ENCODE results near the gene DEPDC5.

The DEPDC5 gene

DNA sequence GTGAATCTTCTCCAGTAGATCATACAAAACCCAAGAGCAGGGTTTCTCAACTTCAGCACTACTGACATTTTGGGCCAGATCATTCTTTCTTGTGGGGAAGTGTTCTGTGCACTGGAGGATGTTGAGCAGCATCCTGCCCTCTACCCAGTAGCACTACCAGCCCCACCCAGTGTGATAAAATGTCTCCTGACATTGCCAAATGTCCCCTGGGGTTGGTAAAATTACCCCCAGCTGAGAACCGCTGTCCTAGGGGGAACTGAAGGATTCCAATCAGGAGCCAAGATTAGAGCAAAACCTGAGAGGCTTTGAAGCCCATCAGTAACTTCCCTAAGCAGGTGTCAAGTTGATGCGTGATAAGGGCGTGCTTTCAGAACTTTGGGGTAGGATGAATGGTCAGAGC lies 129.2 kb downstream of the DEPDC5 start:
- DNase-seq (ENCODE audit: low read depth in 1 of 2, low spot score in 1 of 2) = no peak
- Histone ChIP-seq H3K4me3 (replicated peaks; ENCODE audit: insufficient read depth, low read length) (no peak overlapping the region), H3K27ac (replicated peaks) (no peak overlapping the region), H3K27me3 (ENCODE audit: insufficient read depth, poor library complexity, severe bottlenecking) (no peaks in the 10 kb centered on the region)
- TF ChIP-seq CTCF (IDR thresholded peaks at IDR 0.05; ENCODE audit: insufficient read depth, low read length) = no peak

- TF ChIP-seq GABPA (IDR thresholded peaks at IDR 0.05; ENCODE audit: low read depth) = no peak
- no peak for TF ChIP-seq CTCF (IDR thresholded peaks at IDR 0.05; ENCODE audit: insufficient read depth, low read length)
- TF ChIP-seq, protein P1, sequence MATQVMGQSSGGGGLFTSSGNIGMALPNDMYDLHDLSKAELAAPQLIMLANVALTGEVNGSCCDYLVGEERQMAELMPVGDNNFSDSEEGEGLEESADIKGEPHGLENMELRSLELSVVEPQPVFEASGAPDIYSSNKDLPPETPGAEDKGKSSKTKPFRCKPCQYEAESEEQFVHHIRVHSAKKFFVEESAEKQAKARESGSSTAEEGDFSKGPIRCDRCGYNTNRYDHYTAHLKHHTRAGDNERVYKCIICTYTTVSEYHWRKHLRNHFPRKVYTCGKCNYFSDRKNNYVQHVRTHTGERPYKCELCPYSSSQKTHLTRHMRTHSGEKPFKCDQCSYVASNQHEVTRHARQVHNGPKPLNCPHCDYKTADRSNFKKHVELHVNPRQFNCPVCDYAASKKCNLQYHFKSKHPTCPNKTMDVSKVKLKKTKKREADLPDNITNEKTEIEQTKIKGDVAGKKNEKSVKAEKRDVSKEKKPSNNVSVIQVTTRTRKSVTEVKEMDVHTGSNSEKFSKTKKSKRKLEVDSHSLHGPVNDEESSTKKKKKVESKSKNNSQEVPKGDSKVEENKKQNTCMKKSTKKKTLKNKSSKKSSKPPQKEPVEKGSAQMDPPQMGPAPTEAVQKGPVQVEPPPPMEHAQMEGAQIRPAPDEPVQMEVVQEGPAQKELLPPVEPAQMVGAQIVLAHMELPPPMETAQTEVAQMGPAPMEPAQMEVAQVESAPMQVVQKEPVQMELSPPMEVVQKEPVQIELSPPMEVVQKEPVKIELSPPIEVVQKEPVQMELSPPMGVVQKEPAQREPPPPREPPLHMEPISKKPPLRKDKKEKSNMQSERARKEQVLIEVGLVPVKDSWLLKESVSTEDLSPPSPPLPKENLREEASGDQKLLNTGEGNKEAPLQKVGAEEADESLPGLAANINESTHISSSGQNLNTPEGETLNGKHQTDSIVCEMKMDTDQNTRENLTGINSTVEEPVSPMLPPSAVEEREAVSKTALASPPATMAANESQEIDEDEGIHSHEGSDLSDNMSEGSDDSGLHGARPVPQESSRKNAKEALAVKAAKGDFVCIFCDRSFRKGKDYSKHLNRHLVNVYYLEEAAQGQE (IDR thresholded peaks at IDR 0.05; ENCODE audit: insufficient replicate concordance, low read depth) = no peak
- TF ChIP-seq POLR2AphosphoS5 (IDR thresholded peaks at IDR 0.05; ENCODE audit: low read depth) = no peak
- no peak for TF ChIP-seq SPI1 (IDR thresholded peaks at IDR 0.05; ENCODE audit: borderline replicate concordance, low read depth)
- no peak overlapping the region for H3K4me3 ChIP-seq (replicated peaks; ENCODE audit: insufficient read depth, low read length)
- no peak for DNase-seq (ENCODE audit: low read depth in 1 of 2, low spot score in 1 of 2)
- H3K27me3 ChIP-seq (ENCODE audit: insufficient read depth, poor library complexity, severe bottlenecking) = no peaks in the 10 kb centered on the region
- H3K27ac ChIP-seq (replicated peaks) = no peak overlapping the region
These were observed 130.2 kb downstream of the DEPDC5 start for GRCh38 chr22:31883989-31884388.

DNA sequence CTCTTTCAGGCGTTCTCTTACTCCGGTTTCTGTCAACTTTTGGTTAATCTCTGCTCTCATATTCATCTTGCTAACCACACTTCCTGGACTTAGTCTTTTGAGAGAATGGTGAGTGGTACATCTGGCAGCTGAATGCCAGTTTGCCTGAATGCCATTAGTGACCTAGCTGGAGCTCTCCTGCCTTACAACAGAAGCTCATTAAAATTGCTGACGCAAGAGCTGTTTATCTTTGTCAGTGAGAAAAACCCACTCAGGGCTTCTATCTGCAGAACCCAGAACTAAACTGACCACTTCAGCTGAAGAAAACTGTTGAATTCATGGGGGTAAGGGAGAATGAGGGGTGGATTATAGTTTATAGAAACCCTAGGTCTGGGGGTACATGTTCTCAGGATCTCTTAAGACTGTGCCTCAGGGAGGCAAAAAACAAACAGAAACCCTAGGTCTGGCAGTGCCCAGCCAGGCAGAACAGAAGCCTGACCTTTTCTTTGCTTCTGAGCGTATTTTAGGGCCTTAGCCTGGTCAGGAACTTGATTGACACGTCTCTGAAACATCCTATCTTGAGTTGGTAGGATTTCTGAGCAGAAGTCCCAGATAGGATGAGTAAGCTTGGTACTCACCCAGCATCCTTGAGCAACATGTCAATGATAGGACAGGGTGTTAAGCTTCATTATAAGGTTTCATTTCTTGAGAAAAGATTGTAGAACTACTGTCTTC lies 137.7 kb downstream of the DEPDC5 start:
- Histone ChIP-seq H3K4me3 (replicated peaks; ENCODE audit: insufficient read depth, low read length) (no peak overlapping the region), H3K27ac (replicated peaks) (no peak overlapping the region), H3K27me3 (ENCODE audit: insufficient read depth, poor library complexity, severe bottlenecking) (no peaks in the 10 kb centered on the region)
- DNase-seq (ENCODE audit: low read depth in 1 of 2, low spot score in 1 of 2) = no peak
- no peak for TF ChIP-seq POLR2AphosphoS5 (IDR thresholded peaks at IDR 0.05; ENCODE audit: low read depth)
- TF ChIP-seq GABPA (IDR thresholded peaks at IDR 0.05; ENCODE audit: low read depth) = no peak
- no peak for TF ChIP-seq SPI1 (IDR thresholded peaks at IDR 0.05; ENCODE audit: borderline replicate concordance, low read depth)
- TF ChIP-seq, protein P1 (IDR thresholded peaks at IDR 0.05; ENCODE audit: insufficient replicate concordance, low read depth) = no peak
- no peak for TF ChIP-seq CTCF (IDR thresholded peaks at IDR 0.05; ENCODE audit: insufficient read depth, low read length)

- Histone ChIP-seq H3K4me3 (replicated peaks; ENCODE audit: insufficient read depth, low read length) (no peak overlapping the region), H3K27me3 (ENCODE audit: insufficient read depth, poor library complexity, severe bottlenecking) (no peaks in the 10 kb centered on the region), H3K27ac (replicated peaks) (no peak overlapping the region)
- TF ChIP-seq CTCF (IDR thresholded peaks at IDR 0.05; ENCODE audit: insufficient read depth, low read length) (no peak), GABPA (IDR thresholded peaks at IDR 0.05; ENCODE audit: low read depth) (no peak), SPI1 (IDR thresholded peaks at IDR 0.05; ENCODE audit: borderline replicate concordance, low read depth) (no peak), POLR2AphosphoS5 (IDR thresholded peaks at IDR 0.05; ENCODE audit: low read depth) (no peak)
- TF ChIP-seq, protein P1 (IDR thresholded peaks at IDR 0.05; ENCODE audit: insufficient replicate concordance, low read depth) = no peak
- no peak for DNase-seq (ENCODE audit: low read depth in 1 of 2, low spot score in 1 of 2)
These were observed 138.2 kb downstream of the DEPDC5 start for GRCh38 chr22:31892080-31892433.
